ENCODE measurements around the gene ZNF827. TPM values are rescaled to one million over a fixed set of nuclear protein-coding genes. Genes with fewer than 3 reads are reported as not detected.

Gene ZNF827
- total RNA-seq, 1 experiment from 2014 or later: 29.4 TPM

DNA sequence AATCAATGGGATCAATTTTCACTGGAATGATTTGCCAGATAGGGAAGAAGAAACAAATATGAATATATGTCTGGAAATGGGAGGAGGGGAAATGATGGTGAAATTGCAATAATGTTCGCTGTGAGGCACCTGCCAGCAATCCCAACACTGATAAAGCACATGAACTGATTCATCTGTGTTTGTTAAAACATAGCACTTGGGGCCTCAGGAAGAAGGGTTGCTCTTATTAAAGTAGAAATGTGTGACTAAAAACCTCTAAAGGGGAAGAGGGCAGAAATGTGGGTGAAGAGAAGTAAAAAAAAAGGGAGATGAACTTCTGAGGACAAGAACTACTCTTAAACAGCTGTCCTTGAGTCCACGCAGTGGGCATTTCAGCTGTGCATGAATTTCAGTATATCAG, 157.3 kb downstream of the ZNF827 start:
- no peak overlapping the region for H3K4ac ChIP-seq (ENCODE audit: low read depth, low read length)
- Mint-ChIP-seq H3K36me3 (ENCODE audit: insufficient read depth in 1 of 3, low read depth in 3 of 3) (peaks cover 32 to 65% (median 44%) of the 10 kb centered on the region in 3 experiments), H3K27ac (peak overlapping the region in 1 of 3 experiments; percentile 52; a peak in 2 of 7 replicates)

More for the DNA sequence above, 157.3 kb downstream of the ZNF827 start:
- Histone ChIP-seq H3K79me1 (ENCODE audit: insufficient read depth, low read depth, low read length, poor library complexity, severe bottlenecking) (no peaks in the 10 kb centered on the region), H4K5ac (ENCODE audit: insufficient read length, low read depth, low read length) (no peak overlapping the region), H4K20me1 (ENCODE audit: control insufficient read depth, insufficient read depth, insufficient read length) (no peaks in the 10 kb centered on the region), H3T11ph (ENCODE audit: low read length) (no peak overlapping the region), H2BK120ac (ENCODE audit: low read depth, low read length, poor library complexity, severe bottlenecking) (no peak overlapping the region), H2BK20ac (ENCODE audit: low read depth, low read length, poor library complexity, severe bottlenecking) (no peak overlapping the region), H3K14ac (ENCODE audit: insufficient read depth, low read length) (no peak overlapping the region), H3K56ac (ENCODE audit: insufficient read length, low read depth, low read length) (no peak overlapping the region), H3K18ac (ENCODE audit: insufficient read length, low read depth, low read length) (no peak overlapping the region), H2BK15ac (ENCODE audit: low read depth, low read length) (no peak overlapping the region), H3K4me1 (ENCODE audit: insufficient read depth, low read length) (no peaks in the 10 kb centered on the region; the same call in 1 of the 2 replicates), H3K79me2 (ENCODE audit: insufficient read depth, low read length) (no peaks in the 10 kb centered on the region), H3K27ac (ENCODE audit: insufficient read length, low read depth, low read length) (no peak overlapping the region), H3K9ac (ENCODE audit: extremely low read depth, insufficient read length, low read length) (no peak overlapping the region), H4K8ac (replicated peaks; ENCODE audit: insufficient read length, low read depth, low read length) (no peak overlapping the region), H3K4me2 (ENCODE audit: insufficient read depth, insufficient read length, low read length) (no peak overlapping the region), H4K91ac (ENCODE audit: insufficient read length, low read depth, low read length) (no peak overlapping the region), H3K27me3 (ENCODE audit: insufficient read depth, low read length) (no peaks in the 10 kb centered on the region), H3K23me2 (ENCODE audit: insufficient read length, low read depth, low read length, poor library complexity, severe bottlenecking) (no peaks in the 10 kb centered on the region), H2AFZ (ENCODE audit: low read length) (no peak overlapping the region), H2BK5ac (ENCODE audit: insufficient read length, low read length) (no peak overlapping the region), H2AK5ac (ENCODE audit: insufficient read length, low read length) (no peak overlapping the region), H2BK12ac (ENCODE audit: insufficient read length, low read depth, low read length) (no peak overlapping the region), H3K9me3 (ENCODE audit: control insufficient read depth, low read depth, low read length) (no peaks in the 10 kb centered on the region), H3K23ac (ENCODE audit: insufficient read length, low read depth, low read length) (no peak overlapping the region)
- Mint-ChIP-seq H3K4me3 (no peak overlapping the region), H3K4me1 (peaks cover 10 to 20% of the 10 kb centered on the region in 2 experiments), H3K27me3 (ENCODE audit: low read depth) (no peaks in the 10 kb centered on the region), H3K9me3 (no peaks in the 10 kb centered on the region)
- TF ChIP-seq CTCF (conservative IDR thresholded peaks at IDR 0.05): no peak
- no CpG with 5 or more reads among the region's 2 CpGs for WGBS (ENCODE audit: extremely low coverage, insufficient read length, low lambda C conversion rate)
- no peak for DNase-seq

All from H9 (cell line).